ENCODE measurements around the gene FEZ2. TPM values are rescaled to one million over a fixed set of nuclear protein-coding genes. Genes with fewer than 3 reads are reported as not detected.

Gene FEZ2
- polyA plus RNA-seq, 1 of the 3 experiments (the other 2 are of a cell fraction): 37.2 TPM

GRCh38 chr2:36515538-36515937 is 82.4 kb downstream of the FEZ2 start:
- Histone ChIP-seq H3K27ac (ENCODE audit: low read depth in 2 of 2, low read length in 1 of 2) (peak overlapping the region in 1 of 2 experiments; percentile 2; a peak in 1 of 4 replicates), H3K9me3 (no peaks in the 10 kb centered on the region), H3K36me3 (replicated peaks in 1 of 2; ENCODE audit: control insufficient read depth in 1 of 2, insufficient read depth in 2 of 2, low read length in 1 of 2) (peaks cover 91 to 97% of the 10 kb centered on the region in 2 experiments), H3K4me1 (ENCODE audit: control insufficient read depth in 1 of 2, insufficient read depth in 2 of 2, low read depth in 1 of 2, low read length in 1 of 2) (peaks cover 0 to 5% of the 10 kb centered on the region in 2 experiments; a peak in 2 of 4 replicates), H3K79me2 (ENCODE audit: insufficient read depth) (peaks cover 76% of the 10 kb centered on the region), H3K9me2 (no peaks in the 10 kb centered on the region), H3K4me3 (ENCODE audit: low read depth in 2 of 2, low read length in 1 of 2) (no peak overlapping the region), H3K27me3 (ENCODE audit: insufficient read depth) (no peaks in the 10 kb centered on the region), H2AFZ (ENCODE audit: low read depth) (no peak overlapping the region), H3F3A (replicated peaks; ENCODE audit: insufficient read depth) (peaks cover 68% of the 10 kb centered on the region), H3K4me2 (no peak overlapping the region), H3K9ac (no peak overlapping the region), H4K20me1 (ENCODE audit: insufficient read depth) (no peaks in the 10 kb centered on the region)
- ChIA-PET POLR2A (no interaction called here), CTCF (no interaction called here)
- DNase-seq: no peak
- WGBS (ENCODE audit: low lambda C conversion rate): 92% methylated on average over 7 of the region's 7 CpGs
- no peak for TF ChIP-seq CHD2 (IDR thresholded peaks at IDR 0.05; ENCODE audit: low read length, partially characterized antibody)
- no peak for TF ChIP-seq RAD21 (IDR thresholded peaks at IDR 0.05; ENCODE audit: low read length)
- no peak for TF ChIP-seq FOXJ3 (CRISPR knock-in tag; IDR thresholded peaks at IDR 0.05)
- TF ChIP-seq MXI1 (IDR thresholded peaks at IDR 0.05; ENCODE audit: low read depth, low read length): no peak
- TF ChIP-seq SMC3 (IDR thresholded peaks at IDR 0.05; ENCODE audit: low read depth, low read length): no peak
- no peak for TF ChIP-seq TCF12 (IDR thresholded peaks at IDR 0.05)
- no peak for TF ChIP-seq FOXM1 (IDR thresholded peaks at IDR 0.05; ENCODE audit: low read depth)
- no peak for TF ChIP-seq RFX5 (IDR thresholded peaks at IDR 0.05; ENCODE audit: low read length)
- no peak for TF ChIP-seq NRF1 (IDR thresholded peaks at IDR 0.05; ENCODE audit: low read depth, low read length)
- no peak for TF ChIP-seq USF2 (IDR thresholded peaks at IDR 0.05; ENCODE audit: borderline replicate concordance, low read depth, low read length)
- TF ChIP-seq EP300 (IDR thresholded peaks at IDR 0.05; ENCODE audit: borderline replicate concordance in 1 of 2, low read depth in 1 of 2, low read length in 1 of 2): no peak
- TF ChIP-seq ZBTB33 (IDR thresholded peaks at IDR 0.05; ENCODE audit: borderline replicate concordance, low read depth): no peak
- TF ChIP-seq RXRA (IDR thresholded peaks at IDR 0.05; ENCODE audit: borderline replicate concordance, low read depth): no peak
- no peak for TF ChIP-seq YY1 (IDR thresholded peaks at IDR 0.05; ENCODE audit: low read depth)
- TF ChIP-seq EZH2phosphoT487 (IDR thresholded peaks at IDR 0.05; ENCODE audit: borderline replicate concordance, low read depth): no peak
- TF ChIP-seq JUND (IDR thresholded peaks at IDR 0.05): no peak
- TF ChIP-seq POLR2AphosphoS5 (IDR thresholded peaks at IDR 0.05; ENCODE audit: low read depth, low read length): no peak
- TF ChIP-seq, protein P1, sequence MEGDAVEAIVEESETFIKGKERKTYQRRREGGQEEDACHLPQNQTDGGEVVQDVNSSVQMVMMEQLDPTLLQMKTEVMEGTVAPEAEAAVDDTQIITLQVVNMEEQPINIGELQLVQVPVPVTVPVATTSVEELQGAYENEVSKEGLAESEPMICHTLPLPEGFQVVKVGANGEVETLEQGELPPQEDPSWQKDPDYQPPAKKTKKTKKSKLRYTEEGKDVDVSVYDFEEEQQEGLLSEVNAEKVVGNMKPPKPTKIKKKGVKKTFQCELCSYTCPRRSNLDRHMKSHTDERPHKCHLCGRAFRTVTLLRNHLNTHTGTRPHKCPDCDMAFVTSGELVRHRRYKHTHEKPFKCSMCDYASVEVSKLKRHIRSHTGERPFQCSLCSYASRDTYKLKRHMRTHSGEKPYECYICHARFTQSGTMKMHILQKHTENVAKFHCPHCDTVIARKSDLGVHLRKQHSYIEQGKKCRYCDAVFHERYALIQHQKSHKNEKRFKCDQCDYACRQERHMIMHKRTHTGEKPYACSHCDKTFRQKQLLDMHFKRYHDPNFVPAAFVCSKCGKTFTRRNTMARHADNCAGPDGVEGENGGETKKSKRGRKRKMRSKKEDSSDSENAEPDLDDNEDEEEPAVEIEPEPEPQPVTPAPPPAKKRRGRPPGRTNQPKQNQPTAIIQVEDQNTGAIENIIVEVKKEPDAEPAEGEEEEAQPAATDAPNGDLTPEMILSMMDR (IDR thresholded peaks at IDR 0.05): no peak
- TF ChIP-seq TEAD4 (IDR thresholded peaks at IDR 0.05; ENCODE audit: borderline replicate concordance, insufficient read depth): no peak
